K562 (cell line): ENCODE results near the gene CEP89. TPM values are rescaled to one million over a fixed set of nuclear protein-coding genes. Genes with fewer than 3 reads are reported as not detected.

Source experiments
- ATAC-seq: fragments of 200-7000 bp; cut with Tn5 transposase; 3 replicates; pipeline ENCODE4 v1.9.1; 2020; ENCODE audit warnings: moderate library complexity
- BruUV-seq: library from RNA; stranded (reverse); fragments of 400-500 nt; replicated peaks from 2 replicates; lab custom pipeline; 2021; lab: Mats Ljungman, UMichigan
- CTCF ChIA-PET: fragments of 300-600 bp; formaldehyde crosslinking; extraction: SDS; loops from one replicate; lab custom pipeline; 2021; ENCODE audit warnings: low intra/inter-chr PET ratio; lab: Yijun Ruan, JAX
- POLR2A ChIA-PET: fragments of 300-600, 350-650 bp; sonication (Branson Sonifier 250); formaldehyde crosslinking; extraction: SDS; loops from one replicate; lab custom pipeline; 2021; ENCODE audit warnings: antibody characterized with exemption, inconsistent platforms; lab: Yijun Ruan, JAX
- DNase-seq, 4 experiments: peaks; one replicate each; pipeline versions ENCODE4 v3.0.0 to v3.0.0-alpha.2; 2011 to 2018; ENCODE audit warnings: low spot score in 3 of 4, mixed read lengths in 3 of 4; ENCODE audit errors: extremely low read depth in 1 of 4
- FAIRE-seq: peaks from 2 replicates; lab custom pipeline; 2011; peaks lifted over from hg19 to GRCh38; lab: Jason Lieb, UNC
- H2AFZ ChIP-seq: 2 replicates; pipeline ENCODE4 v1.6.0; 2011; ENCODE audit warnings: low read depth, low read length, control low read depth, inconsistent platforms
- H3K27ac ChIP-seq: fragments of 200-600 bp; 3 replicates; pipeline ENCODE4 v1.8.0; 2011; ENCODE audit warnings: low read depth, mild to moderate bottlenecking, control low read depth, inconsistent platforms, low read length, moderate library complexity, mixed read lengths; ENCODE audit errors: extremely low read depth
- H3K27me3 ChIP-seq, 2 experiments: fragments of 300-600 bp in 1 of 2; 2 replicates in 1 of 2; 3 replicates in 1 of 2; pipeline versions ENCODE4 v1.6.0 to v1.8.0; 2011; ENCODE audit warnings: inconsistent platforms in 2 of 2, low read length in 2 of 2, mild to moderate bottlenecking in 1 of 2, mixed read lengths in 1 of 2, moderate library complexity in 1 of 2; ENCODE audit not compliant: control insufficient read depth in 2 of 2, insufficient read depth in 2 of 2
- H3K36me3 ChIP-seq: fragments of 300-600 bp; 3 replicates; pipeline ENCODE4 v1.8.0; 2011; ENCODE audit warnings: mild to moderate bottlenecking, low read length, inconsistent platforms; ENCODE audit not compliant: control insufficient read depth, insufficient read depth
- H3K4me1 ChIP-seq, 2 experiments: fragments of 200-600 bp in 1 of 2; replicated peaks in 1 of 2; 2 replicates in 1 of 2; 3 replicates in 1 of 2; pipeline versions ENCODE4 v1.5.1 to v1.8.0; 2011; ENCODE audit warnings: inconsistent platforms in 2 of 2, low read length in 2 of 2, mild to moderate bottlenecking in 1 of 2, mixed read lengths in 1 of 2, moderate library complexity in 1 of 2; ENCODE audit not compliant: control insufficient read depth in 2 of 2, insufficient read depth in 2 of 2
- H3K4me2 ChIP-seq: 2 replicates; pipeline ENCODE4 v1.6.1; 2011; ENCODE audit warnings: low read length, control low read depth, inconsistent platforms, mixed read lengths; ENCODE audit not compliant: insufficient read depth
- H3K4me3 ChIP-seq: fragments of 200-600 bp; sonication (generic), shearing (Covaris generic); 2 replicates; pipeline ENCODE4 v1.5.1; 2016; ENCODE audit warnings: control low read depth, inconsistent platforms
- H3K79me2 ChIP-seq: fragments of 200-600 bp; 3 replicates; pipeline ENCODE4 v1.8.0; 2011; ENCODE audit warnings: low read length, inconsistent platforms; ENCODE audit not compliant: control insufficient read depth, insufficient read depth
- H3K9ac ChIP-seq, 2 experiments: 2 replicates each; pipeline versions ENCODE4 v1.6.0 to v1.6.1; 2011; ENCODE audit warnings: low read depth in 2 of 2, low read length in 2 of 2, control low read depth in 1 of 2, inconsistent platforms in 1 of 2, mild to moderate bottlenecking in 1 of 2, mixed read lengths in 1 of 2; ENCODE audit not compliant: insufficient read depth in 1 of 2
- H3K9me1 ChIP-seq: one replicate; pipeline ENCODE4 v1.6.0; 2011; ENCODE audit warnings: inconsistent platforms, mild to moderate bottlenecking, low read length, moderate library complexity; ENCODE audit not compliant: control insufficient read depth, insufficient read depth
- H3K9me3 ChIP-seq: replicated peaks from 2 replicates; pipeline ENCODE4 v1.5.1; 2011; ENCODE audit warnings: low read depth, low read length, inconsistent platforms; ENCODE audit not compliant: control insufficient read depth, insufficient read depth
- H4K20me1 ChIP-seq: replicated peaks from 2 replicates; pipeline ENCODE4 v1.6.1; 2011; ENCODE audit warnings: low read length, inconsistent platforms, mixed read lengths; ENCODE audit not compliant: control insufficient read depth, insufficient read depth
- CREB5 ChIP-seq: fragments of 250-450 bp; sonication (Bioruptor Pico); IDR thresholded peaks from 2 replicates; pipeline ENCODE4 v1.5.0; 2020; ENCODE audit warnings: mild to moderate bottlenecking
- GTF2B ChIP-seq: IDR thresholded peaks from 2 replicates; pipeline ENCODE4 v1.6.1; 2011; ENCODE audit not compliant: insufficient read length; ENCODE audit errors: extremely low read depth
- GTF2E2 ChIP-seq: fragments of 200-800 bp; sonication (Bioruptor generic); IDR thresholded peaks from 2 replicates; pipeline ENCODE4 v1.6.1; 2016; ENCODE audit warnings: missing genetic modification characterization, missing compliant biosample characterization
- HDAC6 ChIP-seq: IDR thresholded peaks from 2 replicates; pipeline ENCODE4 v1.6.1; 2012; ENCODE audit warnings: low read depth, mild to moderate bottlenecking, control low read depth, inconsistent platforms, low read length, moderate library complexity
- HIVEP1 ChIP-seq: fragments of 250-450 bp; sonication (Bioruptor Pico); IDR thresholded peaks from 2 replicates; pipeline ENCODE4 v1.4.0; 2020; ENCODE audit warnings: mild to moderate bottlenecking
- HSF4 ChIP-seq: fragments of 250-450 bp; sonication (Bioruptor Pico); IDR thresholded peaks from 2 replicates; pipeline ENCODE4 v2.1.2; 2022; ENCODE audit warnings: mild to moderate bottlenecking, moderate library complexity, borderline replicate concordance
- KAT8 ChIP-seq: fragments of 450-650 bp; IDR thresholded peaks from 2 replicates; pipeline ENCODE4 v1.6.1; 2016; ENCODE audit warnings: low read depth, mild to moderate bottlenecking
- MCM7 ChIP-seq, 2 experiments: fragments of 450-650 bp; IDR thresholded peaks; 2 replicates each; pipeline ENCODE4 v1.6.1; 2016 to 2018
- MIER1 ChIP-seq: fragments of 450-650 bp; IDR thresholded peaks from 2 replicates; pipeline ENCODE4 v1.6.1; 2016; ENCODE audit warnings: antibody characterized with exemption, mild to moderate bottlenecking, low read depth
- PURB ChIP-seq: sonication (generic); formaldehyde crosslinking; IDR thresholded peaks from 2 replicates; pipeline ENCODE4 v1.9.0; 2021; ENCODE audit warnings: low read depth, mild to moderate bottlenecking, missing genetic modification reagents
- SAP30 ChIP-seq: fragments of 200-600 bp; sonication (generic); IDR thresholded peaks from 2 replicates; pipeline ENCODE4 v1.6.1; 2012; ENCODE audit warnings: borderline replicate concordance, low read depth, mild to moderate bottlenecking, moderate library complexity, low read length, control low read depth, inconsistent platforms; ENCODE audit not compliant: insufficient read depth, poor library complexity, severe bottlenecking
- SRSF9 ChIP-seq: fragments of 200-400 bp; formaldehyde crosslinking; IDR thresholded peaks from 2 replicates; pipeline ENCODE4 v1.6.1; 2017; ENCODE audit warnings: low read depth, low read length, borderline replicate concordance
- TGIF2 ChIP-seq: sonication (generic); formaldehyde crosslinking; IDR thresholded peaks from 2 replicates; pipeline ENCODE4 v1.8.1; 2022; ENCODE audit warnings: mild to moderate bottlenecking, missing genetic modification reagents, moderate library complexity
- ZFP30 ChIP-seq: fragments of 250-450 bp; sonication (Bioruptor Pico); IDR thresholded peaks from 2 replicates; pipeline ENCODE4 v1.8.0; 2022; ENCODE audit warnings: moderate library complexity, mild to moderate bottlenecking, inconsistent platforms, borderline replicate concordance
- ZNF431 ChIP-seq: sonication (generic); formaldehyde crosslinking; IDR thresholded peaks from 2 replicates; pipeline ENCODE4 v1.8.0; 2022; ENCODE audit warnings: mild to moderate bottlenecking, missing genetic modification reagents
- WGBS: fragments of 100-300 bp; shearing (Covaris generic); methylation state at CpG from one replicate; pipeline ENCODE4 v1.1.6; 2016; ENCODE audit warnings: low coverage, mixed read lengths; ENCODE audit not compliant: insufficient coverage; ENCODE audit errors: missing lambda C conversion rate; 5-methylcytosine and 5-hydroxymethylcytosine counted together
- in situ Hi-C: fragments of 300-500 bp; cut with MboI; formaldehyde crosslinking; loops from 4 replicates; pipeline ENCODE4 v1.15.0; 2018; ENCODE audit warnings: inconsistent platforms, mixed read lengths
- intact Hi-C: fragments of 100-400 bp; cut with micrococcal nuclease; formaldehyde crosslinking; loops from 2 replicates; pipeline ENCODE4 v1.14.2; 2022
- polyA plus RNA-seq, 8 experiments: library from polyadenylated mRNA; depleted of rRNA in 4 of 8; stranded (reverse) in 5 of 8; unstranded in 3 of 8; fragments of >200 nt; fragmentation: Nextera tagmentation in 2 of 8; fragmentation: Illumina TruSeq in 1 of 8; extraction: Ambion mirVana in 2 of 8; extraction: Trizol in 1 of 8; gene quantifications; 2 replicates each; pipeline versions ENCODE4 v1.2.1 to v1.2.3, GENCODE V29; 2011 to 2014; ENCODE audit warnings: inconsistent platforms in 1 of 8, missing spikeins in 1 of 8
- total RNA-seq, 7 experiments: library from RNA; depleted of rRNA in 6 of 7; stranded (reverse); fragments of >200 nt in 6 of 7; fragmentation: Illumina TruSeq in 2 of 7; extraction: Trizol in 2 of 7; gene quantifications; 2 replicates each; pipeline versions ENCODE4 v1.2.1 to v1.2.3, GENCODE V29; 2011 to 2021; ENCODE audit warnings: low replicate concordance in 1 of 7

The CEP89 gene
- total and polyA plus RNA-seq, 9 of the 15 experiments (the other 6 are each of a cell fraction or from before 2014, with no cell fraction given) = 5.5 to 15.0 (median 7.2) TPM

GRCh38 chr19:32895384-32895783, 76.4 kb downstream of the CEP89 start:
- ATAC-seq = no peak
- Histone ChIP-seq H3K9me3 (peaks cover 3% of the 10 kb centered on the region), H2AFZ (no peak overlapping the region), H3K27ac (no peak overlapping the region), H3K4me1 (no peaks in the 10 kb centered on the region), H4K20me1 (no peaks in the 10 kb centered on the region), H3K36me3 (no peaks in the 10 kb centered on the region), H3K4me2 (no peak overlapping the region), H3K79me2 (no peaks in the 10 kb centered on the region), H3K27me3 (no peaks in the 10 kb centered on the region), H3K9ac (no peak overlapping the region), H3K9me1 (no peaks in the 10 kb centered on the region), H3K4me3 (no peak overlapping the region)
- ChIA-PET CTCF (no interaction called here), POLR2A (no interaction called here)
- no peak for FAIRE-seq
- intact Hi-C loops (no loop called here), in situ Hi-C loops (no loop called here)
- TF ChIP-seq SRSF9 = no peak
- no peak for TF ChIP-seq GTF2E2 (tag)
- TF ChIP-seq PURB = no peak
- no peak for TF ChIP-seq HDAC6
- TF ChIP-seq ZFP30 (CRISPR knock-in tag) = no peak
- no peak for TF ChIP-seq KAT8
- TF ChIP-seq TGIF2 (CRISPR knock-in tag) = no peak
- WGBS = 2% methylated on average over 3 of the region's 3 CpGs
- no peak for DNase-seq
- no TSS peak for BruUV-seq

- H4K20me1 ChIP-seq = no peaks in the 10 kb centered on the region
- peaks cover 3% of the 10 kb centered on the region for H3K9me3 ChIP-seq
- in situ Hi-C loops = no loop called here
- POLR2A ChIA-PET = interaction anchor here (0.6 kb wide), 1 partner anchor 182 kb away, joined by 3 read pairs; no protein-coding TSS in a partner anchor
- no peak for ATAC-seq
- no peak for FAIRE-seq
- no peak overlapping the region for H2AFZ ChIP-seq
- no peak overlapping the region for H3K27ac ChIP-seq
- DNase-seq = no peak
- WGBS = 5% methylated on average over 2 of the region's 2 CpGs
- no peak overlapping the region for H3K4me3 ChIP-seq
- H3K79me2 ChIP-seq = no peaks in the 10 kb centered on the region
- BruUV-seq = no TSS peak
- H3K27me3 ChIP-seq = no peaks in the 10 kb centered on the region; a peak in 1 of 5 replicates
- CTCF ChIA-PET = no interaction called here
- H3K4me1 ChIP-seq = no peaks in the 10 kb centered on the region
- H3K9ac ChIP-seq = no peak overlapping the region
- no peaks in the 10 kb centered on the region for H3K36me3 ChIP-seq
- H3K4me2 ChIP-seq = no peak overlapping the region
- intact Hi-C loops = no loop called here
- H3K9me1 ChIP-seq = no peaks in the 10 kb centered on the region
- TF ChIP-seq ZNF431 (no peak), CREB5 (CRISPR knock-in tag) (no peak), GTF2B (no peak), HIVEP1 (no peak), HSF4 (CRISPR knock-in tag) (no peak), MCM7 (IDR thresholded peaks at IDR 0.05) (no peak), MIER1 (0 out of 2 replicates have a peak, but pooled peaks have one; percentile 47), SAP30 (no peak)
These were observed 80.1 kb downstream of the CEP89 start for GRCh38 chr19:32891609-32892008.
